Measurements from ENCODE around the gene COL19A1.

GRCh38 chr6:69868252-69868804, 2.0 kb downstream of the COL19A1 start:
- TF ChIP-seq CTCF (conservative IDR thresholded peaks at IDR 0.05; ENCODE audit: low read length): no peak
- no peak for TF ChIP-seq EZH2phosphoT487 (IDR thresholded peaks at IDR 0.05; ENCODE audit: borderline replicate concordance)

Data from Loucy (cell line).